GM18505 (cell line): ENCODE results near the gene EFCAB8.

Experiments
- ATAC-seq: cut with Tn5 transposase; IDR thresholded peaks from one replicate; pipeline ENCODE4 v1.9.1; 2021; ENCODE audit not compliant: unreplicated experiment
- POLR2A ChIP-seq: IDR thresholded peaks from 4 replicates; pipeline ENCODE4 v1.6.1; 2011; ENCODE audit warnings: borderline replicate concordance; ENCODE audit not compliant: insufficient read depth, insufficient read length; ENCODE audit errors: extremely low read depth

Gene EFCAB8

DNA sequence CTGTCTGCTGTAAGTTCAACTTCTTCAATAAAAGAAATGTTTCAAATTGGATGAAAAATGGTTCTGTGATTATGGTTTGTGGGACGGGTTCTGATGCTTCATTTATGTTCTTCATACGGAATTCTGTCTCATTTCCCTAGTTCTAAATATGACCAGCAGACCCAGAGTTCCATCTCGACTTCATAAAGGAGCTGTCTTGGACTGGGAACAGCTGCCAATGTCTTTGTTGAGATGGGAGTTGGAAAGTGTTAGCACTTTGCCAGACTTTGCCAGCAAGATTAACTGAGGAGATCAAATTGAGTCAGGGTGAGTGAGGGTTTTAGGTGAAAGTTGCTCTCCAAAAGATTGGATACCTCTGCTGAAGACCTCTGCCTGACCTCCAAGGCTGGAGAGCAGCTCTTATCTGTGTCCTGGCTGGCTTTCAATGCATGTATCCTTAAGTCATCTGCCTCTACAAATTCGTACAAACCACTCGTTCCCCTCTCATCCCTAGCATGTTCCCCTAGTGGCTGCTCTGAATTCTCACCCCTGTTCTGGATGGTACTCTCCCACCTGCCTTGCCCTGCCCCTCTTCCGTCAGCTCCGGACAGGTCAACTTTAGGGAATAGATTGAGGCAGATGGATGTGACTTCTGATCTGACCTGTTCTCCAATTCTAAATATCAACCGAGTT, at the start of gene EFCAB8:
Gene EFCAB8 (plus strand): TSS at position 223 of the 672 bp plus-strand sequence. CDS start 4,870 bp downstream, outside the sequence.
- ATAC-seq, result no peak
- TF ChIP-seq POLR2A, result no peak

DNA sequence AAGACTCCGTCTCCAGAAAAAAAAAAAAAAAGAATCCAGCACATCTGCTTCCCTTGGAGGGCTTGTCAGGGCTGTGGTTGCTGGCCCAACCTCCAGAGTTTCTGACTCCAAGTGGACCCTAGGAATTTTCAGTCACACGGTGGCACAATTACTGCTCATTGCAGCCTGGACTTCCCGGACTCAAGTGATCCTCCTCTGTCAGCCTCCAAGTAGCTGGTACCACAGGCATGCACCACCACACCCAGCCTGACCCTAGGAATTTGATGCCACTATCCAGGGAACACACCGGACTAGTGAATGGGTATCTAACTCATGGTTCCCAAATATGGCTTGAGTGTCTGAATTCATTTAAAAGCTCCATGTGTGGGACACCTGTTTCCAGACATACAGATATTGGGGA, 48.8 kb upstream of the EFCAB8 start:
- ATAC-seq, result no peak
- TF ChIP-seq POLR2A, result no peak

GRCh38 chr20:32810941-32811340, 47.8 kb upstream of the EFCAB8 start:
- TF ChIP-seq POLR2A, result no peak
- ATAC-seq, result no peak

- TF ChIP-seq POLR2A, result no peak
- no peak for ATAC-seq
Observed at GRCh38 chr20:32811886-32812285, 46.8 kb upstream of the EFCAB8 start.

- ATAC-seq, result peak; percentile 37
- TF ChIP-seq POLR2A, result peak; percentile 48
Observed at GRCh38 chr20:32819992-32820697, 38.6 kb upstream of the EFCAB8 start.

GRCh38 chr20:32820698-32821377, 37.9 kb upstream of the EFCAB8 start:
- no peak for TF ChIP-seq POLR2A

GRCh38 chr20:32822225-32822624, 36.5 kb upstream of the EFCAB8 start:
- no peak for ATAC-seq
- TF ChIP-seq POLR2A, result no peak

More at GRCh38 chr20:32820698-32821377, 37.9 kb upstream of the EFCAB8 start:
- ATAC-seq, result no peak

DNA sequence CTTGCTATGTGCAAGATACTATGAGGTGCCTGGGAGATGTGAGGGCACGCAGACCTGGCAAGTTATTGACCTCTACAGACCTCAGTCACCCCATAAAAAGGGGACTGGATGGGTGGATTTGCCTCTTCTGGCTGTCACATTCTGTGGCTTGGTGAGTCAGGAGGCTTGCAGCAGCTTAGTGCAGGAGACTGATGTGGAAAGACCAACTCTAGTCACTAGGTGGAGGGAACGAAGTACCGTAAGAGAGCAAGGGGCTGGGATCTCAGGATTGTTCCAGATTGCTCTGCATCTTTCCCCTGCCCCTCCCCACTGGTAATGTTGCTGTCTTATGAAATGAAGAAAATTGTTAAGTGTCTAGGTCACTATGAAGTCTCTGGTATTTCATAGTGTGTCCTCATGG, 35.6 kb upstream of the EFCAB8 start:
- no peak for TF ChIP-seq POLR2A

DNA sequence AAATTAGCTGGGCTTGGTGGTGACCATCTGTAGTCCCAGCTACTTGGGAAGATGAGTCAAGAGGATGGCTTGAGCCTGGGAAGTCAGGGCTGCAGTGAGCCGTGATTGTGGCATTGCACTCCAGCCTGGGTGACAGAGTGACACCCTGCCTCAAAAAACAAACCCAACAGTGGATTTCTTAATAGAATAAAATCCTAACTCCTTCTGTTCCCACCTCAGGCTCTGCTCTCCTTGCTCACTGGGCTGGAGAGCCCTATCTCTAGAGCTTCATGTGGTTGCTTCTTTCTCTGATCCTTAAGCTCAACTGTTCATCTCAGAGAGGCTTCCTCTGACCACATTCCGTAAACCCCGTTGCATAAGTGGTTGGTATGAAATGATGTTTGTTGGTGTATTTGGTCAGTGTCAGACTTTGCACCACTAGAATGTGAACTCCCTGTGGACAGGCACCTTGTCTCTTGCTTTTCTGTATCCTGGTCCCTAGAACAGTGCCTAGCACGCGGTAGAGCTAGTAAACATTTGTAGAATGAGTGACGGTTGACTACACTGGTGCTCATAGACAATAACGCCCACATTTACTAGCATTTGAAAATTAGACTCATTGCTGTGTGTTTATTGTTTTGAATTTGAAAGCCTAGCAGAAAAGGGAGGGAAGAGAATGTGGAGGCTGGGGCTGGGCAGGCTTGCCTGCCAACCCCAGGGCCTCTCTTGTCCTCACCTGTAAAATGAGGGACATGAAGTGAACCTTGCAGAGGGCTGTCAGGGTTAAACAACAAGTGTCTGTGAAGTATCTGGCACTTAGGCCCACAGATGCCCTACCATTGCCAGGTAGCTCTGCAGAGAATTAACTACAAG, 34.8 kb upstream of the EFCAB8 start:
- no peak for ATAC-seq
- no peak for TF ChIP-seq POLR2A

More for the DNA sequence above, 35.6 kb upstream of the EFCAB8 start:
- no peak for ATAC-seq

DNA sequence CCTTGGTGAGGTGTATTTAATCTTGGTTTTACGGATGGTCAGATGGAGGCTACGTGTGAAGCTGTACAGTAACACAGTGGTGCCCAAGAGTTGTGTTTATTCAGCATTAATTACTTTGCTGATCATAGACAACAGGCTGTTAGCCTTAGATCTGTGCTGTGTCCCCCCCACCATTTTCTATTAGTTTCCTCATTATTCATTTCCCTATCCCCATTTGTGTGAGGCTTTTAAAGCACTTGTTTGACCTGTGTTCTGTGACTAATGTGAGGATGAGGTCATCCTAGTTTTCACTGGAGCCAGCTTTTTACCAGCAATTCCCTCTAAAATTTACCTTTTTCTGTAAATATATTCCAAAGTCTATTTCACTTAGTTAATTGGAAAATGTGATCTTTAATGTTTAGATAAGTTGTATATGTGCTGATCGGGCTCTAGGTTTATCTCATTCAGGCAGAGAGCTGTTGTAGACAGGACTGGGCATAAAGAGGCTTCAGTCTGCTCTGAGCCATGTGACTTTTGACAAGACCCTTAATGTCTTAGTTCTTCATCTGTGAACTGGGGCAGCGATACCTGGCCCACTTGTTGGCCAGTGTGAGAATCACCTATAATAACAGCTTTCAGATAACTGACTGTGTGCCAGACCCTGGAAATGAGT, 30.6 kb upstream of the EFCAB8 start:
- TF ChIP-seq POLR2A, result no peak
- ATAC-seq, result no peak

- no peak for ATAC-seq
- TF ChIP-seq POLR2A, result no peak
Observed at GRCh38 chr20:32829311-32830005, 29.3 kb upstream of the EFCAB8 start.

DNA sequence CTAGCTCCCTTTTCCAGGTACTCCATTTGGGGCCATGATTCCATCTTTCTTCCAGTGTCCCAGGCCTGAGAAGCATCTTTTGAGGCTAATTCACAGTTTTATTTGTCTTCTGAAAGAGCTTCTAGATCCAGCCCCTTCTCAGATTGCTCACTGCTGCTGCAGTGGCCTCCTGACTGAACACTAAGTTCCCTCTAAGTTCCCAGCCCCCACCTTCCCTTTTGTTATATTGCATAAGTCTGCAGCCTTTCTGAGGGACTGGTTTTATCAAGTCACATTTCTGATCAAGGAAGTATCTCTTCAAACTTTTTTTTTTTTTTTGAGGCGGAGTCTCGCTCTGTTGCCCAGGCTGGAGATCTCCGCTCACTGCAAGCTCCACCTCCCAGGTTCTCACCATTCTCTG, 28.3 kb upstream of the EFCAB8 start:
- no peak for ATAC-seq
- TF ChIP-seq POLR2A, result no peak

DNA sequence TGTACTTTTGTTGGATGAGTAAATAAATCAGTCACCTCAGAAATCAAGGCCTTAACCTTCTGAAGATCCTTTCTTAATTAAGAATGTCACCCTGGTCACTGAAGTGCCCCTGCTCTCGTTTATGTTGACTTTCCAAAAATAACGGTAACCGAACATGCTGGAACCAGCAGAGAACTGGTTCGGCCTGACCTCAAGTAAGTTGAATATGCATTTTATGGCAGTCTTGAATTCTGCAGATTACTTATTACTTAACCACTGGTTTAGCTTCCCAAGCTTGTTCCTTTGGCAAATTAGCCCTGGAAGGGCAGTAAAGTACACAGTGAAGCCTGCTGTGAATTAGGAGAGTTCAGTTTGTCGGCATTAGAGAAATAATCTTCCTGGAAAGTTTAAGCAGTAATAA, 26.7 kb upstream of the EFCAB8 start:
- no peak for ATAC-seq
- TF ChIP-seq POLR2A, result no peak

DNA sequence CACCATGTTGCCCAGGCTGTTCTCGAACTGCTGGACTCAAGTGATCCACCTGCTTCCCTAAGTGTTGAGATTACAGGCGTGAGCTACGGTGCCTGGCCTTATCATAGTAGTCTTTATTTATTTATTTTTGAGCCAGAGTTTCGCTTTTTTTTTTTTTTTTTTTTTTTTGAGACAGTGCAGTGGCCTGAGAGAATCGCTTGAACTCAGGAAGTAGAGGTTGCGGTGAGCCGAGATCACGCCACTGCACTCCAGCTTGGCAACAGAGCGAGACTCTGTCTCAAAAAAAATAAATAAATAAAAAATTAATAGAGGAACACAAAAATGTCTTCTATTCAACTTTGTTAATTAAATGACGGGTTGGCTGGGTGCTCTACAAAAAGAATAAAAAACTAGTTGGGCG, 26.1 kb upstream of the EFCAB8 start:
- no peak for TF ChIP-seq POLR2A
- no peak for ATAC-seq
